Measurements from ENCODE around the gene NOS3. TPM values are rescaled to one million over a fixed set of nuclear protein-coding genes. Genes with fewer than 3 reads are reported as not detected.

NOS3 gene
- total RNA-seq, 1 experiment from 2014 or later = 0.30 TPM

DNA sequence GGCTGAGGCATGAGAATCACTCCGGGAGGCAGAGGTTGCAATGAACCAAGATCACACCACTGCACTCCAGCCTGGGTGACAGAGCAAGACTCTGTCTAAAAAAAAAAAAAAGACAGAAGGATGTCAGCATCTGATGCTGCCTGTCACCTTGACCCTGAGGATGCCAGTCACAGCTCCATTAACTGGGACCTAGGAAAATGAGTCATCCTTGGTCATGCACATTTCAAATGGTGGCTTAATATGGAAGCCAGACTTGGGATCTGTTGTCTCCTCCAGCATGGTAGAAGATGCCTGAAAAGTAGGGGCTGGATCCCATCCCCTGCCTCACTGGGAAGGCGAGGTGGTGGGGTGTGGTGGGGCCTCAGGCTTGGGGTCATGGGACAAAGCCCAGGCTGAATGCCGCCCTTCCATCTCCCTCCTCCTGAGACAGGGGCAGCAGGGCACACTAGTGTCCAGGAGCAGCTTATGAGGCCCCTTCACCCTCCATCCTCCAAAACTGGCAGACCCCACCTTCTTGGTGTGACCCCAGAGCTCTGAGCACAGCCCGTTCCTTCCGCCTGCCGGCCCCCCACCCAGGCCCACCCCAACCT lies 1.3 kb downstream of the NOS3 start:
- intact Hi-C loops (cut with micrococcal nuclease) = no loop called here
- Mint-ChIP-seq H3K36me3 (ENCODE audit: insufficient read depth, unreplicated experiment) (no peaks in the 10 kb centered on the region), H3K27ac (ENCODE audit: low read depth, unreplicated experiment) (no peak overlapping the region), H3K4me3 (ENCODE audit: unreplicated experiment) (no peak overlapping the region), H3K27me3 (ENCODE audit: insufficient read depth, unreplicated experiment) (peaks cover 11% of the 10 kb centered on the region), H3K9me3 (ENCODE audit: unreplicated experiment) (peaks cover 18% of the 10 kb centered on the region), H3K4me1 (ENCODE audit: insufficient read depth, unreplicated experiment) (peaks cover 7% of the 10 kb centered on the region)
- no peak for DNase-seq (ENCODE audit: unreplicated experiment)
- no TSS peak for BruUV-seq (replicated peaks)
- CTCF ChIA-PET = interaction anchor here (1.0 to 3.5 kb wide), 2 partner anchors 26 to 94 kb away, joined by 3 to 14 read pairs (median 8); no protein-coding TSS in a partner anchor
- TF ChIP-seq, protein P1, sequence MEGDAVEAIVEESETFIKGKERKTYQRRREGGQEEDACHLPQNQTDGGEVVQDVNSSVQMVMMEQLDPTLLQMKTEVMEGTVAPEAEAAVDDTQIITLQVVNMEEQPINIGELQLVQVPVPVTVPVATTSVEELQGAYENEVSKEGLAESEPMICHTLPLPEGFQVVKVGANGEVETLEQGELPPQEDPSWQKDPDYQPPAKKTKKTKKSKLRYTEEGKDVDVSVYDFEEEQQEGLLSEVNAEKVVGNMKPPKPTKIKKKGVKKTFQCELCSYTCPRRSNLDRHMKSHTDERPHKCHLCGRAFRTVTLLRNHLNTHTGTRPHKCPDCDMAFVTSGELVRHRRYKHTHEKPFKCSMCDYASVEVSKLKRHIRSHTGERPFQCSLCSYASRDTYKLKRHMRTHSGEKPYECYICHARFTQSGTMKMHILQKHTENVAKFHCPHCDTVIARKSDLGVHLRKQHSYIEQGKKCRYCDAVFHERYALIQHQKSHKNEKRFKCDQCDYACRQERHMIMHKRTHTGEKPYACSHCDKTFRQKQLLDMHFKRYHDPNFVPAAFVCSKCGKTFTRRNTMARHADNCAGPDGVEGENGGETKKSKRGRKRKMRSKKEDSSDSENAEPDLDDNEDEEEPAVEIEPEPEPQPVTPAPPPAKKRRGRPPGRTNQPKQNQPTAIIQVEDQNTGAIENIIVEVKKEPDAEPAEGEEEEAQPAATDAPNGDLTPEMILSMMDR (IDR thresholded peaks at IDR 0.05; ENCODE audit: unreplicated experiment) = no peak
- POLR2A ChIA-PET = interaction anchor here (0.6 kb wide), 1 partner anchor 47 kb away, joined by 3 read pairs; no protein-coding TSS in a partner anchor

DNA sequence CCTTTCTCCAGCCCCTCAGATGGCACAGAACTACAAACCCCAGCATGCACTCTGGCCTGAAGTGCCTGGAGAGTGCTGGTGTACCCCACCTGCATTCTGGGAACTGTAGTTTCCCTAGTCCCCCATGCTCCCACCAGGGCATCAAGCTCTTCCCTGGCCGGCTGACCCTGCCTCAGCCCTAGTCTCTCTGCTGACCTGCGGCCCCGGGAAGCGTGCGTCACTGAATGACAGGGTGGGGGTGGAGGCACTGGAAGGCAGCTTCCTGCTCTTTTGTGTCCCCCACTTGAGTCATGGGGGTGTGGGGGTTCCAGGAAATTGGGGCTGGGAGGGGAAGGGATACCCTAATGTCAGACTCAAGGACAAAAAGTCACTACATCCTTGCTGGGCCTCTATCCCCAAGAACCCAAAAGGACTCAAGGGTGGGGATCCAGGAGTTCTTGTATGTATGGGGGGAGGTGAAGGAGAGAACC lies 2.1 kb downstream of the NOS3 start:
- Mint-ChIP-seq H3K36me3 (ENCODE audit: insufficient read depth, unreplicated experiment) (peaks cover 3% of the 10 kb centered on the region), H3K27ac (ENCODE audit: low read depth, unreplicated experiment) (no peak overlapping the region), H3K27me3 (ENCODE audit: insufficient read depth, unreplicated experiment) (peaks cover 11% of the 10 kb centered on the region), H3K4me3 (ENCODE audit: unreplicated experiment) (no peak overlapping the region), H3K9me3 (ENCODE audit: unreplicated experiment) (peaks cover 18% of the 10 kb centered on the region), H3K4me1 (ENCODE audit: insufficient read depth, unreplicated experiment) (peaks cover 7% of the 10 kb centered on the region)
- DNase-seq (ENCODE audit: unreplicated experiment) = no peak
- ChIA-PET POLR2A (no interaction called here), CTCF (interaction anchor here (0.8 to 2.3 kb wide), 2 partner anchors 25 to 95 kb away, joined by 3 to 8 read pairs; no protein-coding TSS in a partner anchor)
- TF ChIP-seq, protein P1 (IDR thresholded peaks at IDR 0.05; ENCODE audit: unreplicated experiment) = no peak
- intact Hi-C loops (cut with micrococcal nuclease) = no loop called here
- no TSS peak for BruUV-seq (replicated peaks)

DNA sequence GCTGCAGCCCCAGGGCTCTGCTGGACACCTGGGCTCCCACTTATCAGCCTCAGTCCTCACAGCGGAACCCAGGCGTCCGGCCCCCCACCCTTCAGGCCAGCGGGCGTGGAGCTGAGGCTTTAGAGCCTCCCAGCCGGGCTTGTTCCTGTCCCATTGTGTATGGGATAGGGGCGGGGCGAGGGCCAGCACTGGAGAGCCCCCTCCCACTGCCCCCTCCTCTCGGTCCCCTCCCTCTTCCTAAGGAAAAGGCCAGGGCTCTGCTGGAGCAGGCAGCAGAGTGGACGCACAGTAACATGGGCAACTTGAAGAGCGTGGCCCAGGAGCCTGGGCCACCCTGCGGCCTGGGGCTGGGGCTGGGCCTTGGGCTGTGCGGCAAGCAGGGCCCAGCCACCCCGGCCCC lies 2.7 kb downstream of the NOS3 start:
- no TSS peak for BruUV-seq (replicated peaks)
- ChIA-PET CTCF (interaction anchor here (0.6 to 2.3 kb wide), 4 partner anchors 9 to 95 kb away, joined by 3 to 18 read pairs (median 6); no protein-coding TSS in a partner anchor), POLR2A (interaction anchor here (0.6 kb wide), 1 partner anchor 14 kb away, joined by 3 read pairs; no protein-coding TSS in a partner anchor)
- TF ChIP-seq, protein P1 (IDR thresholded peaks at IDR 0.05; ENCODE audit: unreplicated experiment) = no peak
- Mint-ChIP-seq H3K9me3 (ENCODE audit: unreplicated experiment) (peaks cover 18% of the 10 kb centered on the region), H3K4me1 (ENCODE audit: insufficient read depth, unreplicated experiment) (peaks cover 2% of the 10 kb centered on the region), H3K27me3 (ENCODE audit: insufficient read depth, unreplicated experiment) (peaks cover 5% of the 10 kb centered on the region), H3K36me3 (ENCODE audit: insufficient read depth, unreplicated experiment) (peaks cover 6% of the 10 kb centered on the region), H3K4me3 (ENCODE audit: unreplicated experiment) (no peak overlapping the region), H3K27ac (ENCODE audit: low read depth, unreplicated experiment) (no peak overlapping the region)
- intact Hi-C loops (cut with micrococcal nuclease) = no loop called here
- no peak for DNase-seq (ENCODE audit: unreplicated experiment)

DNA sequence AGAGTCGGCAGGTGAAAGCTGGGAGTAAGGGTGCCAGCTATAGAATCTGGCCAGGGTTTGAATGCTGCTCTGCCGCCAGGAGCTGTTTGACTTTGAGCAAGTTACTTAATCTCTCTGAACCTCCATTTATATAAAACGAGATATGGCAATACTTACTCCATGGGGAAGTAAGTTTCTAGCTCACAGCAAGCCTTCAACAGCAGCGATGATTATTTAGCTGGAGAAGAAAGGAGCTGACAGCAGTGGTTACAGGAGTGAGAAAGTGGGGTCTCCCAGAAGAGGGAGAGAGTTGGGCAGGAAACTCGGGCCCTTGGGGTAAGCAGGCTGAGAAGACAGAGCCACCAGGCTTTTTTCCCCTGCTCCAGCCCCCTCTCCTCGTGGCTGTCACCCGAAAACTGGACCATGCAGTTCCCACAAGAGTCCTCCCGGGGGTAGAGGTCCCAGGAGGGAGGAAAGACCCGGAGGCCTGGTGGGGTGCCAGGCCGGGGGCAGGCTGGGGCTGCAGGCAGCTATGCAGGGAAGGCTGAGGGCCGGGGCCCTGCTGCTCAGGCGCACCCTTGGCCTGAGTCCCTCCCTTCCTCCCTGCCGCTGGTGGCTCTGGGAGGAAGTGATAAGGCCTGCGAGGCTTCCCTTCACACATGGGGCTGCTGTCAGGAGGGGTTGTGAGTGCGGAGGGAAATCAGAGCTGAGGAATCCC lies 3.5 kb downstream of the NOS3 start:
- BruUV-seq (replicated peaks) = no TSS peak
- no peak for DNase-seq (ENCODE audit: unreplicated experiment)
- H3K4me1 Mint-ChIP-seq (ENCODE audit: insufficient read depth, unreplicated experiment) = no peaks in the 10 kb centered on the region
- CTCF ChIA-PET = interaction anchor here (0.5 to 2.3 kb wide), 4 partner anchors 9 to 117 kb away, joined by 4 to 18 read pairs (median 7); no protein-coding TSS in a partner anchor
- intact Hi-C loops (cut with micrococcal nuclease) = no loop called here
- H3K9me3 Mint-ChIP-seq (ENCODE audit: unreplicated experiment) = peaks cover 18% of the 10 kb centered on the region
- POLR2A ChIA-PET = interaction anchor here (0.6 kb wide), 1 partner anchor 15 kb away, joined by 3 read pairs; no protein-coding TSS in a partner anchor
- H3K4me3 Mint-ChIP-seq (ENCODE audit: unreplicated experiment) = no peak overlapping the region
- H3K27me3 Mint-ChIP-seq (ENCODE audit: insufficient read depth, unreplicated experiment) = no peaks in the 10 kb centered on the region
- H3K36me3 Mint-ChIP-seq (ENCODE audit: insufficient read depth, unreplicated experiment) = peaks cover 6% of the 10 kb centered on the region
- TF ChIP-seq, protein P1 (IDR thresholded peaks at IDR 0.05; ENCODE audit: unreplicated experiment) = no peak
- H3K27ac Mint-ChIP-seq (ENCODE audit: low read depth, unreplicated experiment) = no peak overlapping the region

Data from MCF 10A (cell line).